BJ (cell line): ENCODE measurements around the gene CCL22. TPM values are rescaled to one million over a fixed set of nuclear protein-coding genes. Genes with fewer than 3 reads are reported as not detected.

Experiments used
- CTCF ChIA-PET: fragments of 350-600 bp; formaldehyde crosslinking; extraction: SDS; loops from one replicate; lab custom pipeline; 2021; ENCODE audit warnings: antibody characterized with exemption, inconsistent platforms; lab: Yijun Ruan, JAX
- POLR2A ChIA-PET: fragments of 300-600 bp; sonication (Branson Sonifier 250); formaldehyde crosslinking; extraction: SDS; loops from one replicate; lab custom pipeline; 2021; ENCODE audit warnings: antibody characterized with exemption; lab: Charles Lee
- DNase-seq: peaks from one replicate; pipeline ENCODE4 v3.0.0-alpha.2; 2011; ENCODE audit warnings: low read depth
- H3K27me3 ChIP-seq: 2 replicates; pipeline ENCODE4 v1.6.0; 2011; ENCODE audit warnings: low read length; ENCODE audit not compliant: control insufficient read depth, insufficient read depth
- H3K36me3 ChIP-seq: 2 replicates; pipeline ENCODE4 v1.5.1; 2011; ENCODE audit warnings: low read length; ENCODE audit not compliant: control insufficient read depth, insufficient read depth
- H3K4me3 ChIP-seq: 2 replicates; pipeline ENCODE4 v1.5.1; 2011; ENCODE audit warnings: low read depth, mild to moderate bottlenecking, control low read depth, low read length
- polyA plus RNA-seq: library from polyadenylated mRNA; depleted of rRNA; stranded (reverse); fragments of >200 nt; gene quantifications from 2 replicates; pipeline ENCODE4 v1.2.3, GENCODE V29; 2011
- TF ChIP-seq, protein P1 (sequence below): IDR thresholded peaks from 2 replicates; pipeline ENCODE4 v1.5.1; 2011; ENCODE audit warnings: low read depth, mild to moderate bottlenecking, control low read depth, inconsistent platforms, low read length, moderate library complexity; ENCODE audit not compliant: insufficient read depth

Gene CCL22
- polyA plus RNA-seq, 1 experiment: not detected

DNA sequence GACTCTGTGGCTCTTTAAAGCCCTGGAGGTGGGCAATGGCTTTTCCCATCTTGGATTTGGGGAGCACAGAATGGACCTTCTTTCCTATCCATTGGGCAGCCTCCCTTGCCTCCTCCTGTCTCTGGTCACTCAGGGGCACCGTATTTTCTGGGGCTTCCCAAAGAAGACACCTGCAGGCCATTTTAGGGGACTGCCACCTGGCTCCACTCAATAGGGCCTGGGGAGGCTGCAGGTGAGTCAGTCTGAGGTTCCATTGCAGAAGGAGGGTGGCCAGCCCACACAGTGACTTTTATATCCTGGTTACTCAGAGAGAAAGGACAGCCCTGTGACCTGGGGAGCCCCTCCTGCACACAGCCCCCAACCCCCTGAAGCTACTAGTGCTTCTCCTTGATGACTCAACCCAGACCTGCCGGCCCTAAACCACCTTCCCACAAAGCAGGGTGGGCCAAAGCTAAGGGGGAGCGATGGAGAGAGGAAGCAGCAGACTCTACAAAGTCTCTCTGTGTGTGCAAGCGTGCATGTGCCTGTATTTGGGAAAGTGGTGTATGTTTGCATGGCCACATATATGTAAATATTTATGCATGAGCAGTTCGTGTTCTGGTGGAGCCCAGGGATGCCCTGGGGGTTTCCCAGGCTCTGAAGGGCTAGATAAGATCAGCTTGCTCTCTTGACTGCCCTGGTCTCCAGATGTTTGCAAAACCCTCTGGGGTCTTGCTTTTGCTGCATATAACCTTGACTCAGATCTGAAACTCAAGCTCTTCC lies 18.7 kb downstream of the CCL22 start:
- no peak overlapping the region for H3K4me3 ChIP-seq
- TF ChIP-seq, protein P1, sequence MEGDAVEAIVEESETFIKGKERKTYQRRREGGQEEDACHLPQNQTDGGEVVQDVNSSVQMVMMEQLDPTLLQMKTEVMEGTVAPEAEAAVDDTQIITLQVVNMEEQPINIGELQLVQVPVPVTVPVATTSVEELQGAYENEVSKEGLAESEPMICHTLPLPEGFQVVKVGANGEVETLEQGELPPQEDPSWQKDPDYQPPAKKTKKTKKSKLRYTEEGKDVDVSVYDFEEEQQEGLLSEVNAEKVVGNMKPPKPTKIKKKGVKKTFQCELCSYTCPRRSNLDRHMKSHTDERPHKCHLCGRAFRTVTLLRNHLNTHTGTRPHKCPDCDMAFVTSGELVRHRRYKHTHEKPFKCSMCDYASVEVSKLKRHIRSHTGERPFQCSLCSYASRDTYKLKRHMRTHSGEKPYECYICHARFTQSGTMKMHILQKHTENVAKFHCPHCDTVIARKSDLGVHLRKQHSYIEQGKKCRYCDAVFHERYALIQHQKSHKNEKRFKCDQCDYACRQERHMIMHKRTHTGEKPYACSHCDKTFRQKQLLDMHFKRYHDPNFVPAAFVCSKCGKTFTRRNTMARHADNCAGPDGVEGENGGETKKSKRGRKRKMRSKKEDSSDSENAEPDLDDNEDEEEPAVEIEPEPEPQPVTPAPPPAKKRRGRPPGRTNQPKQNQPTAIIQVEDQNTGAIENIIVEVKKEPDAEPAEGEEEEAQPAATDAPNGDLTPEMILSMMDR: no peak
- DNase-seq: no peak
- H3K36me3 ChIP-seq: no peaks in the 10 kb centered on the region
- ChIA-PET POLR2A (no interaction called here), CTCF (interaction anchor here (0.8 to 2.1 kb wide), 4 partner anchors 10 to 78 kb away, joined by 3 to 8 read pairs (median 4); no protein-coding TSS in a partner anchor)
- peaks cover 13% of the 10 kb centered on the region for H3K27me3 ChIP-seq

DNA sequence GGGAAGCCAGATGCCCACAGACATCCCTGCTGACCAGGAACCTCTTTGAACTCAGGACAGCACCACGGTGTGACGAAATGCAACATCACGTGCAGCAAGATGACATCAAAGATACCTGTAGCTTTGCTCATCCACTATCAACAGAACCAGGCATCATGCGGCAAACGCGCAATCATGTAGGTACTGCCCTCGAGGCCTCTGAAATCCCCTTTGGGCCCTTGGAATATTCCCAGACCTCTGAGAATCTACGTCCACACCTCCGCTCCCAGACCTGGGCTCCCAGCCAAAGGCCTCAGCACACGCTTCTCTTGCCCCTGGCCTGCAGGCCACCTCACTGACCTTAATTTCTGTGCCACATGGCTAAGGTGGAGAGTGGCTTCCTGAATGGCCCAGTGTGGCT lies 21.0 kb downstream of the CCL22 start:
- Histone ChIP-seq H3K27me3 (peaks cover 3% of the 10 kb centered on the region), H3K36me3 (no peaks in the 10 kb centered on the region), H3K4me3 (no peak overlapping the region)
- CTCF ChIA-PET: no interaction called here
- DNase-seq: no peak
- POLR2A ChIA-PET: no interaction called here
- TF ChIP-seq, protein P1: no peak

DNA sequence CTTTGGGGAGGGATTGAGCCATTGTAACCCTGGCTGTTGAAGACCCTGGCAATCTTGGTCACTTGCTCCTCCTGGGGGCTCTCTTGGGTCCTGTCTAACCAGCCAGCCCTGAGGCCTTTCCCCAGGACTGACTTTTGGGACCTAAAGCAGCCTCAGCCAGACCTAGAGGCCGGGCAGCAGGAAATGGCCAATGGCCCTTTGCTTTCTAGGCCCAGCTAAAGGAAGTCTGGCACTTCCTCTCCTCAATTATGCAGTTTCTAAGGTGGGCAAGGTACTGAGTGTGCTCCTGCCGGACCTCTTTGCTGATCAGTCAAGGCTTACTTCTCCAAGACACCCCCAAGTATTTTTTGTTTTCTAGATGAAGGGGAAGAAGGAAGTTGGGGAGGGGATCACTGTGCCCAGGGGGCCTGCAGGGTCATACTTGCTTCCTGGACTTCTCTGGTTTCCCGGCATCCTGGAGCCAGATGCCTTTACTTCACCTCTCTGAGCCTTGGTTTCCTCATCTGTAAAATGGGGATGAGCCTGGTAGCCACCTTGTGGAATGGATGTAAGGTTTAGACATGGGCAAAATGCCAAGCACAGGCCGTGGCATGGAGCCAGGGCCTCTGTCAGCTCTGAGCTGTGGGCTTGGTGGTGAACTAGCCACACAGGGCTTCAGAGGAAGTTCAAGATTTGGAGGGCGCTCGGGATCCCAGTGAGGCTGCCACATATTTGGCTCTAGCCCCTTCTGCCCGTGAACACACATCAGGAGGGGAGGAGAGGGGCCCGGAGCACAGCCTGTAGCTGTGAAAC lies 22.3 kb downstream of the CCL22 start:
- Histone ChIP-seq H3K36me3 (no peaks in the 10 kb centered on the region), H3K27me3 (peaks cover 10% of the 10 kb centered on the region), H3K4me3 (no peak overlapping the region)
- TF ChIP-seq, protein P1: no peak
- CTCF ChIA-PET: interaction anchor here (0.6 to 1.4 kb wide), 3 partner anchors 9 to 175 kb away, joined by 4 to 5 read pairs (median 4); partner anchors contain the start of gene CX3CL1
- POLR2A ChIA-PET: no interaction called here
- DNase-seq: no peak

DNA sequence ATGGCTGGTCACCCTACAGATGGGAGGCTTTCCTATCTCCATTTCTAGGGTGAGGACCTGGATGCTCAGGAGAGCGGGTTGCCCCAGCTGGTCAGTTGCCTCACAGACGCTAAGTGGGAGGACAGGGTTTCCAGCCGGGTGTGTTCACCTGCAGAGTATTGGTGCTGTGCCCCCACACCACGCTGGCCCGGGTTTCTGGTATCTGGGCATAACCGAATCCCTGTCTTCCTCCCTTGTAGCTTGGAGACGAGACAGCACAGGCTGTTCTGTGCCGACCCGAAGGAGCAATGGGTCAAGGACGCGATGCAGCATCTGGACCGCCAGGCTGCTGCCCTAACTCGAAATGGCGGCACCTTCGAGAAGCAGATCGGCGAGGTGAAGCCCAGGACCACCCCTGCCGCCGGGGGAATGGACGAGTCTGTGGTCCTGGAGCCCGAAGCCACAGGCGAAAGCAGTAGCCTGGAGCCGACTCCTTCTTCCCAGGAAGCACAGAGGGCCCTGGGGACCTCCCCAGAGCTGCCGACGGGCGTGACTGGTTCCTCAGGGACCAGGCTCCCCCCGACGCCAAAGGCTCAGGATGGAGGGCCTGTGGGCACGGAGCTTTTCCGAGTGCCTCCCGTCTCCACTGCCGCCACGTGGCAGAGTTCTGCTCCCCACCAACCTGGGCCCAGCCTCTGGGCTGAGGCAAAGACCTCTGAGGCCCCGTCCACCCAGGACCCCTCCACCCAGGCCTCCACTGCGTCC lies 23.4 kb downstream of the CCL22 start:
- H3K27me3 ChIP-seq: peaks cover 15% of the 10 kb centered on the region
- H3K36me3 ChIP-seq: no peaks in the 10 kb centered on the region
- DNase-seq: no peak
- CTCF ChIA-PET: interaction anchor here (1.3 to 1.4 kb wide), 2 partner anchors 10 to 35 kb away, joined by 4 to 5 read pairs; partner anchors contain the start of gene CX3CL1
- TF ChIP-seq, protein P1: no peak
- no peak overlapping the region for H3K4me3 ChIP-seq
- POLR2A ChIA-PET: no interaction called here
